ENCODE measurements around the gene NTRK2.

DNA sequence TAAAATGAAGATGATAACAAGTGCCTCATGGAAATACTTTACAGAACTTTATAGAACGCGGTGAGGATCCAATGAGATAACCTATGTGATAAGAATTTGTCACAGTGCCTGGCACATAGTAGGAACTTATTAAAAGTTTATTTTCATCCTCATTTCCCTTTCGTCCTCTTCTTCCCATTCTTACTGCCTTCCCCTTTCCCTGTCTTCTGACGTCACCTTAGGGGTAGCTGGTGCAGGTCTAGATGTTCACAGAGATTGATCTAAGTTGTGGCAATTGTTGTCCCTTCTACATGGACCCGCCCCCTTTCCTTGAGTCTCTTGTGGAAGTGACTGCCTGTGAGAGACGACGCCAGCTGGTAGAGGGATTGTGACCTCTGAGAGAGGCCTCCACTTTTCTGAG lies 46.5 kb upstream of the NTRK2 start:
- TF ChIP-seq, protein P1, sequence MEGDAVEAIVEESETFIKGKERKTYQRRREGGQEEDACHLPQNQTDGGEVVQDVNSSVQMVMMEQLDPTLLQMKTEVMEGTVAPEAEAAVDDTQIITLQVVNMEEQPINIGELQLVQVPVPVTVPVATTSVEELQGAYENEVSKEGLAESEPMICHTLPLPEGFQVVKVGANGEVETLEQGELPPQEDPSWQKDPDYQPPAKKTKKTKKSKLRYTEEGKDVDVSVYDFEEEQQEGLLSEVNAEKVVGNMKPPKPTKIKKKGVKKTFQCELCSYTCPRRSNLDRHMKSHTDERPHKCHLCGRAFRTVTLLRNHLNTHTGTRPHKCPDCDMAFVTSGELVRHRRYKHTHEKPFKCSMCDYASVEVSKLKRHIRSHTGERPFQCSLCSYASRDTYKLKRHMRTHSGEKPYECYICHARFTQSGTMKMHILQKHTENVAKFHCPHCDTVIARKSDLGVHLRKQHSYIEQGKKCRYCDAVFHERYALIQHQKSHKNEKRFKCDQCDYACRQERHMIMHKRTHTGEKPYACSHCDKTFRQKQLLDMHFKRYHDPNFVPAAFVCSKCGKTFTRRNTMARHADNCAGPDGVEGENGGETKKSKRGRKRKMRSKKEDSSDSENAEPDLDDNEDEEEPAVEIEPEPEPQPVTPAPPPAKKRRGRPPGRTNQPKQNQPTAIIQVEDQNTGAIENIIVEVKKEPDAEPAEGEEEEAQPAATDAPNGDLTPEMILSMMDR (IDR thresholded peaks at IDR 0.05) = no peak
- TF ChIP-seq POLR2A (IDR thresholded peaks at IDR 0.05) (no peak), EP300 (IDR thresholded peaks at IDR 0.05) (no peak)

Data from suprapubic skin (tissue), 3 donors.